Left kidney (tissue), 2 donors: ENCODE data around the gene CDH4. TPM values are rescaled to one million over a fixed set of nuclear protein-coding genes. Genes with fewer than 3 reads are reported as not detected.
"Not testable (repeated sequence)": the region's sequence is repeated elsewhere in the genome, so short reads cannot be mapped to it uniquely, and the experiment has no call there.

Experiments
- DNase-seq: peaks from one replicate; pipeline ENCODE4 v3.0.0-alpha.2; 2013
- polyA plus RNA-seq: library from polyadenylated mRNA; unstranded; fragments of 120-200 nt; gene quantifications from one replicate; pipeline ENCODE4 v1.2.1, GENCODE V29; 2013; ENCODE audit not compliant: insufficient read length

The CDH4 gene
- polyA plus RNA-seq, 1 donor = 7.3 TPM

DNA sequence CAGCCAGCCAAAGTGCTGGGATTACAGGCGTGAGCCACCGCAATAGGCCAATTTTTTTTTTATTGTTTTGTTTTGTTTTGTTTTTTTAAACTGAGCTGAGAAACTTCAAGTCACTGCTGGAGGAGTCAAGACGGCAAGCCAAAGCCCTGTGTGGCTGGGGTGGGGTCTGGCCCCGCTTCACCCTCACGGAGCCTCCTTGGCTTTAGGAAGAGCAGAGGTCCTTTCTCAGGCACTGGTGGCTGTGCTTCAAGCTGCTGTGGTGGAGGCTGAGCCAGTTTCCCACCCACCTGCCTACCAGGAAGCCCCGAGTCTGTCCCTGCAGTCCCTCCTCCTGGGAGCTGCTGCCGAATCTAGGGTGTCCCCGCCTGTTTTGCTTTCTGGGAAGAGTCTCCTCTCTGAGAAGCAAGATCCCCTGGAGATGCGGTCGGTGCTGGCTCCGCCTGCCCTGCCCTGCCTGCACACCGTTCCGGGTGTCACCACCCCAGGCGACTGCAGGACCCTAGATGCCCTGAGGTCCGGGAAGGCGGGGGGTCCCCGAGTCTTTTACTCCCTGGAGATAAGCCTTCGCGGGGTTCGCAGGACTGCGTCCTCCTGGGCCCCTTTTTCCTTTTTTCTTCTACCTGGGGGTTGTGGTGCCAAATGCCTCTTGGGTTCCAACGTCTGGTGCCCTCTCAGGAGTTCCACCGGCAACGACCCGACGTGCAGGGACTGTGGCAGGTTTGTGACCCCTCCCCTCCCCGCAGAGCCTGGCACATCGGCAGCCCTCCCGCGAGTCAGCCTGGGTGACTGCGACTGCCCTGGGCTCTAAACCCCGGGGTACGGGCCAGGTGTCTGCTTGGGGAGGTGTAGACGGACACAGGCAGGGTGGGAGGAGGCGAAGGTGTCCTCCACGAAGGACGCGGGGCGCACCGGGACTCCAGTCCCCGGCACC lies 712.9 kb downstream of the CDH4 start:
- no peak for DNase-seq

DNA sequence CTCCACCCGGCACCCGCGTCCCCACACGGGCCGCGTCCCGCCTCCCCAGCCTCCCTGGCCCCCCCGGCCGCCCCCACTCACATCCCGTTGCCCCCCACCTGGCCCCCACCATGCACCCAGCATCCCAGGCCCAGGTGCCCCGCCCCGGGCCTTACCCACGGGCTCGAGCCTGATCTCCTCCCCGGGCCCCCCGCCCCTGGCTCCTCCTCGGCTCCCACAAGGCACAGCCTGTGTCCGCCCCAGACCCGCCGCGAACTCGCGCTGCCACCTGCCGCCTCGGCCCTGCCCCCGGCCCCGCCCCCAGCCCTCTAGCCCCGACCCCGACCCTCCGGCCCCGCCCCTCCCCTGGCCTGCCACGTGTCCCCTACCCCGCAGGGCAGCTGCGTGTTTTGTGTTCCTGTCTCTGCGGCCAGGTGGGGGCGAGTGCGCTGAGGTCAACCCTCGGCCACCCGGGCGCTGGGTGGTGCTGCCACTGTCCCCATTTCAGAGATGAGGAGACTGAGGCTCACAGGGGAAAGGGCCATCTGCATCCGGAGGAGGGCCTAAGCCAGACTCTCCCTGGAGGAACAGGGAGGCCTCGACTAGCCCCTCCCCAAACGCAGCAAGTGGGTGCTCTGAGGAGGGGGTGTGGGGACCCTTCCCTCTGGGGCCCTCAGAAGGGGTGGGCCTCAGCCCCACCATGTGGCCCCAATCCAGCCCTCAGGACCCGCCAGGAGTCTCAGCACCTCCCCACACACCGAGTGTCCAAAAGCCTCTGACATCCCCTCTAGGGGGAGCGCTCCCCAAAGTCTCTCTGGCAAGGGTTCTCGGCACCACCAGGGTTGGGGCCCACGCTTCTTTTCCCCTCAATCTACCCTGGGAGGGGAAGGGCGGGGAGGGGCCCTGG lies 713.8 kb downstream of the CDH4 start:
- DNase-seq = no peak

DNA sequence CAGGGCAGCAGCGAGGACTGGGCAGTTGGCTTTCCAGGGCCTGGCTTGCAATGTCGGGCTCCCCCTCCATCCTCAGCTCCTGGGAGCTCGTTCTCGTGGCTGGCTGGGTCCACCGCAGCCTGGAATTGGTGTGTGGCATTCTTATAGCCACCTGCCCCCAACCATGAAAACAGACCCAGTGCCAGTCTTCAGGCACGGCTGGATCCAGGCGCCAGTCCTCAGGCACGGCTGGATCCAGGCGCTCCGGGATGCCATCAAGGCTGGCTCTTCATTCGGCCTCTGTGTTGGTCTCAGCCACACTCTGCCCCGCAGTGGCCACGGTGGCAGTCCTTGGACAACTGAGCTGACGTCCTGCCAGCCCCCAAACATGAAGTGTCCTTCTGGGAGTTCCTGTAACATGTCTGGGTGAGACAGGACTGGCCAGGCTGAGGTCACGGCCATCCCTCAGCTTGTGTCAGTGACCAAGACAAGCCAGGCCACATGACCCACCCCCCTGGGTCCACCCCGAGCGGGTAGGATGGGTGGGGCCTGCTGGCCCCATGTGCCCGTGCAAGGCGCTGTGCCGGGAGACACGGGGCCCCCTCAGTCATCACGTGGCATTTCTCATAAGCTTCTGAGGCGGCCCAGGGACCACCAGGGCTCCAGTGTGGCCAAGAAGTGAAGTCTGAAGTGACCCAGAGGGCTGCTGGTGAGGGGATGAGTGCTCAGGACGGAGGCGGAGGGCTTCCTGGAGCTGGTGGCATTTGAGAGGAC lies 714.6 kb downstream of the CDH4 start:
- no peak for DNase-seq

DNA sequence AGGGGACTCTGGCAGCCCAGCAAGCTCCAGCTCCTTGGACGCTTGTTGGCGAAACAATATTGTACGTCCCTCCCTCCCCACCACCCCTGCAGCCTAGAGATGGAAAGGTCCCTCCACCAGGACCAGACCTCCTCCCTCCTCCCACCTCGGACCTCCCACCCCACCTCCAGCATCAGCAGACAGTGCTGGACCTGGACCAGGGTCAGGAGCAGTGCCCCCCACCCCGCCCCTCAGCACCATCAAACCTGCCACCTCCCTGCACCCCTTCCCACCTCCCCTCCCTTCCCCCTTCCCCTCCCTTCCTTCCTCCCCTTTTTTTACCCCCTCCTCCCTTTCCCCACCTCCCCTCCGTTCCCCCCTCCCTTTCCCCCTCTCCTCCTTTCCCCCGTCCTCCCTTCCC lies 715.2 kb downstream of the CDH4 start:
- DNase-seq = no peak

DNA sequence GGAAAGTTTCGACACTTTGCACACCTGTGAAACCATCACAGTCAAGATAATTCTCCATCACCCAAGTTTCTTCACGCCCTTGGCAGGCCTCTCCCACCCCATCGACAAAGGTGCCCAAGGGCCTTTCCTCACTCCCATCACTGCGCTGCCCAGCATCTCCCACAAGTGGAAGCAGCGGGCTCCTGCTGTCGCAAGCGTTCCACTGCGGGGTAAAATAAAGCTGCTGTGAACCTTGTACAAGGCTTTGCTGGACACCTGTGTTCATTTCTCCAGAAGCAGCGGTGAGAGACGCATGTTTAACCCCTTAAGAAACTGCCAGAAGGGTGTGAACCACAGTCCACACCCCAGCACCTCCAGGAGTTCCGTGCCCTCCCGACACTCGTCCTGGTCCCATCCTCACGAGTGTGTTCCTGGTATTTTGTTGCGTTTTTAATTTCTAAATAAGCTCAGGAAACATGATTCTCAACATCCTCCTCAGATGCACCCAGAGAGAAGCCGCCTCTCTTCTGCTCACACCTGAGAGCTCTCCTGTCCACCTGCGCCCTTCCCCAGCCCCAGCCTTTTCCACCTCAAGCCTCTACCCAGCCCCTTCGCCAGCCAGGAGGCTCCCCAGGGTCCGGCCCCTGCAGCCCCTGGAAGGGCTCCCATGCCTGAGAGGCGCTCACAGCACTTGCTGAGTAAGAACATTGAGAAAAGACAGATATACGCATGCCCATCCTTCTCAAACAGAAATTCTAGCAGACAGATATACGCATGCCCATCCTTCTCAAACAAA lies 716.2 kb downstream of the CDH4 start:
- DNase-seq = no peak

DNA sequence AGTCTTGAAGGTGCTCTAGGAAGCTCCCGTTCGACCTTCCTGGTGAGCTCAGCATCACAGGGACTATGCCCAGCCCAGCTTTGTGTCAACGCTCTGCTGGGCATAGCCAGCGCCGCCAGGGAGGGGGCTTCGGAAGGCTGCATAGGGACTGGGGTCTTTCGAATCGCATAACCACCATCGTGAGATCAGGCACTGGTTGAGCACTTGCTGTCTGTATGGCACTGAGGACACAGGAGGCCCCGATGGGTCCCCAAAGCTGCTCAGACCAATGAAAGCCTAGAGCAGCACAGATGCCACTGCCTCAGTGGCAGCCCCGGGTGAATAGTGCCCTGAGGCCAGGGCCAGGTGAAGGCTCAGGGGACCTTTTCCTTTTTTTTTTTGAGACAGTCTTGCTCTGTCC lies 716.9 kb downstream of the CDH4 start:
- no peak for DNase-seq

DNA sequence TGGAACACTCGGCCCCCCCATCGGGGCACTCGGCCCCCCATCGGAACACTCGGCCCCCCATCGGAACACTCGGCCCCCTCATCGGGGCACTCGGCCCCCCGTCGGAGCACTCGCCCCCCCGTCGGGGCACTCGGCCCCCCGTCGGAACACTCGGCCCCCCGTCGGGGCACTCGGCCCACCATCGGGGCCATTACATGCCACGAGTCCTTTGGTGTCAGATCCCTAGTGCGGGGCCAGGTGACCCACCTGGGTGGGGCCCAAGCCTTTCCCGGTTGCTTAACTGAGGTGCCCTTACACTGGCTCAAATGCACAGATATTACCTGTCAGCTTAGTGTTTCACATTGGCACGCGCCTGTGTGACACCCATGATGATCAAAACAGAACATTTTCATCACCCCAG lies 717.7 kb downstream of the CDH4 start:
- no peak for DNase-seq

DNA sequence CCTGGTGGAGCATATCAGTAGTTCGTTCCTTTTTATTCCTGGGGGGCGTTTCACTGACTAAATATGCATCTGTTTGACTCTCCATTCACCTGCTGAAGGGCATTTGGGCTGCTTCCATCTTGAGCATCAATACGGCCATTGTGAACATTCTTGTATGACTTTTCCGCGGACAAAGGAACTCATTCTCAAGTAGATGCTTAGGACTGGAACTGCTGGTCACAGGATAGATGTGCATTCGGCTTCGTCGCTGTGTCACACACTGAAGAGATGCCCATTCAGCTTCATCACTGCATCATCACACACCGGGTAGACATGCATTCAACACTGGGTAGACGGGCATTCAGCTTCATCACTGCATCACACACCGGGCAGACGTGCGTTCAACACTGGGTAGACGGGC lies 718.3 kb downstream of the CDH4 start:
- no peak for DNase-seq

DNA sequence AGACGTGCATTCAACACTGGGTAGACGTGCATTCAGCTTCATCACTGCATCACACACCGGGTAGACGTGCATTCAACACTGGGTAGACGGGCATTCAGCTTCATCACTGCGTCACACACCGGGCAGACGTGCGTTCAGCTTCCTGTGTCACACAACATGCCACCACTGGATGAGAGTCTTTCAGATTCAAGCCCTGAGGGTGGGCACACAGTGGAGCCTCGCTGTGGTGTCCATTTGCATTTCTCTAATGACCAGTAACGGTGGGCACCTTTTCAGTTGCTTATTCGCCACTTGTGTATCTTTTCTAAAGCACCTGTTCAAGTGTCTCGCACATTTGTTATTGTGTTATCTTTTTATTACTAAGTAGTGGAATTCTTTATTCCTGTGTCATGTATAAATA lies 719.5 kb downstream of the CDH4 start:
- not testable (repeated sequence) for DNase-seq

DNA sequence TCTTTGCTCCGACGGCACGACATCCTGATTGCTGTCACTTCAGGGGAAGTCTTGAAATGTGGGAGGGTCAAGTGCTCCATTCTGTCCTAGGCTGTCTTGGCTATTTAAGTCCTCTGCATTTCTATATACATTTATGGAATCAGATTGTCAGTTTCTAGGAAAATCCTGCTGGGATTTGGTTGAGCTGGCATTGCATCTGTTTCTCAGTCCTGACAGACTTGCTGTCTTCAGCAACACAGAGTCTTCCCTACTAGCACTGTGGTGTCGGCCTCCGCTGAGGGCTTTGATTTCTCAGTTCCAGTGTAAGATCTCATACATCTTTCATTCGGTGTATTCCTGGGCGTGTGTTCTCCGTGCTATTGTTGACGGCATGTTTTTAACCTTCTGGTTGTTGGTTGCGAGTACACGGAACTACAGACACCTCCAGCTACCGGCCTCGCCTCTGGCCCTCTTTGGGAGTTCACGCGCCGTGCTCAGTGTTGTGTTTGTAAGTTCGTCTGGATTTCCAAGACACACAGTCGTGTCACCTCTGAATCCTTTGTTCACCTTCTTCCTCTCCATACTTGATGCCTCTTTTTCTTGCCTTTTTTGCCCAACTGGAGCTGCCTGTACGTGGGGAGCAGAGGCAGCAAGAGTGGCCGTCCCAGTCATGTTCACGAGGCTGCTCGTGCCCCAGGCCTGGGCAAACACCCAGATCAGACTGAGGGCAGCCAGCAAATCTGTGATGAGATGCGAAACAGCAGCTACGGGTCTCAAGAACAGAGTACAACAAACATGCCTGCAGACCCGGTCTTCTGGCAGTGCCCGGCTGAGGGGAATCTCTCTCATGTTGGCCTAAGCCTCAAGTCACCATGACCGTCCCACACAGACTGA lies 720.8 kb downstream of the CDH4 start:
- no peak for DNase-seq

DNA sequence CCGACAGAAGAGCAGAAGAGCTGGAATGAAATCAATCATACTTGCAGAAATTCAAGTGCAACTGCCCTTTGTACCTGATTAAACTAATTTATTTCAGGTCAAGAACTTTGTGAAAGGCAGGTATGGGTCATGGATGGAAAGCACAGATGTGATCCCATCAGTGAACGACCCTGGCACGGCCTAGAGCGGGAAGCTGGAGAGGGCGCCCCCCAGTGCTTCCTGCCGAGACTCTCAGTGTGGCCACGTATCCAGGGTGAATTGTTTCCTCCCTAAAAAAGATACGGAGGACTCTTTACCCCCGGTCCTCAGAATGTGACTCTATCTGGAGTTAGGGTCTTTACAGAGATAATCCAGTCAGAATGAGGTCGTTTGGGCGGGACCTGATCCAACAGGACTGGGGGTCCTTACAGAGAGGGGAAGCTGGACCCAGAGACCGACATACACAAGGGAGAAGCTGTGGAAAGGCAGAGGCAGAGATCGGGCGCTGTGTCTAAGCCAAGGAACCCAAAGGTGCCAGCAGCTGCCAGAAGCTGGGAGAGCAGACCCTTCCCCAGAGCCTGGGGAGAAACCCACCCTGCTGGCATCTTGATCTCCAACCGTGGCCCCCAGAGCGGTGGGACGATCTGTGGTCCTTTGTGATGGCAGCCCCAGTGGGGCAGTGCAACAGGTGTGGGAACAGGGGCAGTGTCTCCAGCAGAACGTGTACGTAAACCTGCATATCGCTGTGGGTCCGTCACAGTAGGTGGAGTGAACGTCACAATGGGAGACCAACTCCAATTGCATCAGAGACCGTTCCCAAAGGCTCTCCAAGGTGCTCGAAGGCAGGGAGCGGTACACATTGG lies 721.7 kb downstream of the CDH4 start:
- no peak for DNase-seq

DNA sequence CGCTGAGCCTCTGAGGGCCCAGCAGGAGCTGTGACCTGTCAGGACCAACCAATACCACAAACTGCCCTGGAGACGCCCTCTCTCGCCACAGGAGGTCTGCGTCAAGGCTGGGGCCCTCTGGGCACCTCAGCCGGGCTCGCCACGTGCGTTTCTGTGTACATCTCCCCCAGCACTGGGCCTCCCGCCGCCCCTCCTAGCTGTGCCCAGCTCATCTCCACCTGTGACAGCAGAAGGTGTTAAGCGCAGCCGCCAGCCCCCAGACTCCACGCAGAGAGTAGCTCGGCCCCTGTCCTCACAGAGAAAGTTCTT lies 722.2 kb downstream of the CDH4 start:
- no peak for DNase-seq

DNA sequence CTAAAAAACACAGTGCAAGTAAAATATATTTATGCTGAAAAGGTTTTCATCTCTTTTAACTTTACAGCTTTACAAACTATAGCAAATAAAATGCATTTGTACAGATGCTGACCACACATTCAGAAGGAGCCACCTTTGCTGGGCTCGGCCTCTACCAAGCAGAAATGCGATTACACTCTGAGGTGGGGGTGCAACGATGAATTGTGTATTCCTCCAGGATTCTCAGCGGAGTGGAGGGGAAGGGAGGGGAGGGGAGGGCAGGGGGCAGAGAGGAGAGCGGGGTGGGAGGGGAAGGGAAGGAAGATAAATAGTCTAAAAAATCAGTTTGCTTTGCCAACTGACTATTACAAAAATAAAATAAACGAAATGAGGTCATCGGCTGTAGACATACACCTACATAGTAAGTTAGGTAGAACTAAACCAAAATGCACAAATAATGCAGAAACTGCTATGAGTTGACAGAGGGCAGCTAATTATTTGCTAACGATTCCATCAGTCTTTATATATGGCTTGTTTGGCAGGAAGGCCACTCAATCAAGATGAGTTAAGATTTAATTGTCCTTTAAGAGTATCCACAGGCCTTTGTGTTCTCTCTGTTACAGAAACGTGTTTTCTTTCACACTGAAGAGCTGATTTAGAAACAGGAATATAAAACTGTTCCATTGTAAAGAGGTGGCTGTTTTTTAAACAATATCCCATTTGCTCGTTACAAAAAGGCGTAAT lies 723.5 kb downstream of the CDH4 start:
- no peak for DNase-seq

DNA sequence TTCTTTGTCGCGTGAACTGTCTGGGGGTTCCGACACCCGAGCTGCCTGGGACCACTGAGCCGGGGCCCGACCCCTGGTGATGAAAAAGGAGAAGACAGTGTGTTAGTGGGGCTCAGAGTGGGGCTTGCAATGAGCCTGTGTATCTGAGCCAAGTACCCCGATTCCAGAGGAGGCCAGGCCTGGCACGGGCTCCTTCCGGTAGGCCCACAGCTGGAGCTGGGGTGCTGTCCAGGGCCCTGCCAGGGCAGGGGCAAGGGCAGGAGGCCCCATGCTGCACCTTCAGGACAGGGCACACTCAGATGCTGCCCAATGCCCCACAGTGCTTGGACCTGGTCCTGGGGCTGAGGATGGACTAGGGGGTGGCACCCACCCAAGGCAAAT lies 724.2 kb downstream of the CDH4 start:
- DNase-seq = no peak

DNA sequence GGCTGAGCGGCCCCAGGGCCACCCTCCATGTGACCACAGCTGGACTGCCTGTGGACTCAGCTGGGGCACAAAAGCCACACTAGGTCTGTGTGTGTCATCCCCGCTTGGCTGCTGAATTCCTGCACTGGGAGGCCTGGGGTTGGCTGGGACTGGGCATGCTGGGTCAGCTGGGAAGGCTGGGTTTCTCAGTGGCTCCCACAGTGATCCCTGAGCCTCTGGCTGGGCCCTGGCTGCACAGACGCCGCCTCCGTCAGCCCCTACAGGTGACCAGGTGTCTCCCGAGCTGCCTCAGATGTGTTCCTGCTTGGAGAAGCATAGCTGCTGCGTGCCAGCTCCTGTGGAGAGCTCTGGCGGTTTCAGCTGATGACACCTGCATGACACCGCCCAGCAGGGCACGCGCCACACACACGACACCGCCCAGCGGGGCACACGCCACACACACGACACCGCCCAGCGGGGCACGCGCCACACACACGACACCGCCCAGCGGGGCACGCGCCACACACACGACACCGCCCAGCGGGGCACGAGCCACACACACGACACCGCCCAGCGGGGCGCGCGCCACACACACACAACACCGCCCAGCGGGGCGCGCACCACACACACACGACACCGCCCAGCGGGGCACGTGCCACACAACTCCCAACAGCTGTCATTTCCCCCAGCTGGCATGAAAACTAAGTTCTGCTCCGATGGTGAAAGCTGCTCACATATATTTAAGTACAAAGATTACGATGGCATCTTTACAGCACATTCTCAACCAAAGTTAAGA lies 724.8 kb downstream of the CDH4 start:
- no peak for DNase-seq

DNA sequence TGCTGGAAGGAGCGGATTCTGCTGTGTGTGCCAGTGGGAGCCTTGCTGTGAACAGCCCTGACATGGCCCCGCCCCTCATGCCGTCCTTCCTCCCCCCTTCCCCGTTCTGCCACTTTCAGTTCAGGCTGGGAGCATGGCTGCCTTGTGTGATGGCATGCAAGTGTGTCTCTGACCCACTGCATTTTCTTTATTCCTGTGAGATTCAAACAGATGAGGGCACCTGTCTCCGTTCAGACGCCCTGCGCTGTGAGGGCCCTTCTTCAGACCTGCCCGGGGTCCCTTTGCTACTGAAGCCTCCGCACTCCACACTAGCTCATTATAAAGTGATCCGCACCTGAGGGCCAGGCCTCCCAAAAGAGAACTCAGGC lies 725.3 kb downstream of the CDH4 start:
- no peak for DNase-seq

DNA sequence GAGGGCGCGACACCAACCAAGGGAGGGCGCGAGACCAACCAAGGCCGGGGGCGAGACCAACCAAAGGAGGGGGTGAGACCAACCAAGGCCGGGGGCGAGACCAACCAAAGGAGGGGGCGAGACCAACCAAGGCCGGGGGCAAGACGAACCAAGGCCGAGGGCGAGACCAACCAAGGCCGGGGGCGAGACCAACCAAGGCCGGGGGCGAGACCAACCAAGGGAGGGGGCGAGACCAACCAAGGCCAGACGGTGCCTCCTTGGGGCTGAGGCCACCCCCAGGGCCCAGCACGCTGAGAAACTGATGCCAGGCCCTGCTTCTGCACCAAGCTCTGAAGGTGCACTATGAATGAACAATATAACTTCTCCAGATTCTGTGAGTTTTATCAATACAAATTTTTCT lies 726.4 kb downstream of the CDH4 start:
- no peak for DNase-seq

DNA sequence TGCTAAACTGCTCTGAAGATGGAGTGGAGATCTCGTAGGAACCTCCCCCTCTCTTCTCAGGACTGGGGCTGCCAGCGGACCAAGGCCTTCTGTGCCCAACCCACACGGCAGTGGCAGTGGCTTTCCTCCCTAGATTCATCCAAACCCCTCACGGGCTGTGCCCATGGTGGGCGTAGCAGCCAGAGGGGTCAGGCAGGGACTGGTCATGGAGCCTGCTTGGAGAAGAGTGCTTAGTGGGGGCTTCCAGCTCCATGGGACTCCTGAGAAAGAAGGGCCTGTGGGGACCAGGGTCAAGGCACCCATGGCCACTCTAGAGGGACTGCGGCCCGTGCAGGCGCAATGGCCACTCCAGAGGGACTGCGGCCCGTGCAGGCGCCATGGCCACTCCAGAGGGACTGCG lies 727.0 kb downstream of the CDH4 start:
- DNase-seq = no peak
